ENCODE measurements around the gene RFX8. TPM values are rescaled to one million over a fixed set of nuclear protein-coding genes. Genes with fewer than 3 reads are reported as not detected.
A peak's percentile ranks its signal among the peaks of the same experiment; 100 is the strongest.

Gene RFX8
- total RNA-seq, 2 donors from 2014 or later: 0.14 to 0.85 TPM

- ATAC-seq (ENCODE audit: insufficient number of reproducible peaks, low FRiP score, low read depth): no peak
- H3K4me3 ChIP-seq: no peak overlapping the region
- no peak for DNase-seq (ENCODE audit: low spot score)
- no peaks in the 10 kb centered on the region for H3K4me1 ChIP-seq (ENCODE audit: control insufficient read depth in 1 of 2, low read depth in 2 of 2)
- no peak for TF ChIP-seq CTCF (IDR thresholded peaks at IDR 0.05)
- no peaks in the 10 kb centered on the region for H3K36me3 ChIP-seq
- no peak overlapping the region for H3K27ac ChIP-seq
- no peaks in the 10 kb centered on the region for H3K27me3 ChIP-seq (replicated peaks; ENCODE audit: insufficient read depth)
- H3K9me3 ChIP-seq: no peaks in the 10 kb centered on the region
These were observed 79.2 kb downstream of the RFX8 start for GRCh38 chr2:101395545-101396315.

GRCh38 chr2:101388232-101388631 is 86.7 kb downstream of the RFX8 start:
- DNase-seq (ENCODE audit: low spot score): no peak
- peaks cover 3 to 17% of the 10 kb centered on the region in 2 donors for H3K4me1 ChIP-seq (ENCODE audit: control insufficient read depth in 1 of 2, low read depth in 2 of 2)
- H3K27me3 ChIP-seq (replicated peaks; ENCODE audit: insufficient read depth): no peaks in the 10 kb centered on the region
- no peak for ATAC-seq (ENCODE audit: insufficient number of reproducible peaks, low FRiP score, low read depth)
- H3K4me3 ChIP-seq: no peak overlapping the region
- no peak for TF ChIP-seq CTCF (IDR thresholded peaks at IDR 0.05)
- no peaks in the 10 kb centered on the region for H3K9me3 ChIP-seq
- no peak overlapping the region for H3K27ac ChIP-seq
- no peaks in the 10 kb centered on the region for H3K36me3 ChIP-seq

- DNase-seq (ENCODE audit: low spot score) (no peak), ATAC-seq (ENCODE audit: insufficient number of reproducible peaks, low FRiP score, low read depth) (no peak)
- peak within 1 kb of the TSS; percentile 71 for H3K4me3 ChIP-seq
- H3K27ac ChIP-seq: no peak within 1 kb of the TSS
- no peaks in the 10 kb centered on the region for H3K36me3 ChIP-seq
- H3K4me1 ChIP-seq (ENCODE audit: control insufficient read depth in 1 of 2, low read depth in 2 of 2): peaks cover 3 to 17% of the 10 kb centered on the region in 2 donors
- H3K27me3 ChIP-seq (replicated peaks; ENCODE audit: insufficient read depth): no peaks in the 10 kb centered on the region
- peak; percentile 24 for TF ChIP-seq CTCF (IDR thresholded peaks at IDR 0.05)
- no peaks in the 10 kb centered on the region for H3K9me3 ChIP-seq
These were observed 87.6 kb downstream of the RFX8 start, which contains the start of gene CREG2 for GRCh38 chr2:101387151-101387834. CREG2 (minus strand) TSS chr2:101387503; CDS start chr2:101387457, 46 bp downstream.

- Histone ChIP-seq H3K27ac (no peak overlapping the region), H3K36me3 (no peaks in the 10 kb centered on the region), H3K9me3 (no peaks in the 10 kb centered on the region), H3K4me3 (peak overlapping the region; percentile 71), H3K27me3 (replicated peaks; ENCODE audit: insufficient read depth) (no peaks in the 10 kb centered on the region), H3K4me1 (ENCODE audit: control insufficient read depth in 1 of 2, low read depth in 2 of 2) (peaks cover 3 to 17% of the 10 kb centered on the region in 2 donors)
- DNase-seq (ENCODE audit: low spot score): no peak
- no peak for ATAC-seq (ENCODE audit: insufficient number of reproducible peaks, low FRiP score, low read depth)
- TF ChIP-seq CTCF (IDR thresholded peaks at IDR 0.05): no peak
These were observed 88.2 kb downstream of the RFX8 start for GRCh38 chr2:101386599-101387150.

GRCh38 chr2:101383016-101383541 is 91.8 kb downstream of the RFX8 start:
- Histone ChIP-seq H3K4me1 (ENCODE audit: control insufficient read depth in 1 of 2, low read depth in 2 of 2) (peaks cover 3 to 17% of the 10 kb centered on the region in 2 donors), H3K9me3 (no peaks in the 10 kb centered on the region), H3K27ac (no peak overlapping the region), H3K4me3 (no peak overlapping the region), H3K36me3 (no peaks in the 10 kb centered on the region), H3K27me3 (replicated peaks; ENCODE audit: insufficient read depth) (no peaks in the 10 kb centered on the region)
- DNase-seq (ENCODE audit: low spot score): no peak
- TF ChIP-seq CTCF (IDR thresholded peaks at IDR 0.05): no peak
- ATAC-seq (ENCODE audit: insufficient number of reproducible peaks, low FRiP score, low read depth): no peak

Data from thoracic aorta (tissue), 2 donors.